HG03558 (cell line): Measurements from ENCODE around the gene LCOR.

Experiments
- ATAC-seq: cut with Tn5 transposase; IDR thresholded peaks from one replicate; pipeline ENCODE4 v1.9.1; 2021; ENCODE audit warnings: moderate number of reproducible peaks; ENCODE audit not compliant: unreplicated experiment; ENCODE audit errors: extremely low read depth

Gene LCOR

GRCh38 chr10:96978621-96979154 is 146.6 kb downstream of the LCOR start:
- peak; percentile 78 for ATAC-seq

GRCh38 chr10:96982149-96982930 is 150.2 kb downstream of the LCOR start:
- no peak for ATAC-seq

DNA sequence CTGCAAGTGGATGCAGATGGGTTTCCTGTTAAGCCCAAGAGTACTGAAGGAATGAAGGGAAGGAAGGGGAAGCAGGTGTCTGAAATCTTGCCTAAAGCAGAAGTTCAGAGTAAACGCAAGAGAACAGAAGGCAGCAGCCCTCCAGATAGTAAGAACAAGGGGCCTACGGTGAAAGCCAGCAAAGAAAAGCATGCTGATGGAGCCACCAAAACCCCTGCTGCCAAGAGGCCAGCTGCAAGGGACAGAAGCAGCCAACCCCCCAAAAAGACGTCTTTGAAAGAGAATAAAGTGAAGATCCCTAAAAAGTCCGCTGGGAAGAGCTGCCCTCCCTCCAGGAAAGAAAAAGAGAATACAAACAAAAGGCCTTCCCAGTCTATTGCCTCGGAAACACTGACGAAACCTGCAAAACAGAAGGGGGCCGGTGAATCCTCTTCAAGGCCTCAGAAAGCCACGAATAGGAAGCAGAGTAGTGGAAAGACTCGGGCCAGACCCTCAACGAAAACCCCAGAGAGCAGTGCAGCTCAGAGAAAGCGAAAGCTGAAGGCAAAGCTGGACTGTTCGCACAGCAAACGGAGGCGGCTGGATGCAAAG is 152.5 kb downstream of the LCOR start:
- ATAC-seq = no peak

GRCh38 chr10:96986200-96986856 is 154.2 kb downstream of the LCOR start:
- no peak for ATAC-seq

- ATAC-seq = no peak
Measured at GRCh38 chr10:96987141-96987841, 155.2 kb downstream of the LCOR start.

DNA sequence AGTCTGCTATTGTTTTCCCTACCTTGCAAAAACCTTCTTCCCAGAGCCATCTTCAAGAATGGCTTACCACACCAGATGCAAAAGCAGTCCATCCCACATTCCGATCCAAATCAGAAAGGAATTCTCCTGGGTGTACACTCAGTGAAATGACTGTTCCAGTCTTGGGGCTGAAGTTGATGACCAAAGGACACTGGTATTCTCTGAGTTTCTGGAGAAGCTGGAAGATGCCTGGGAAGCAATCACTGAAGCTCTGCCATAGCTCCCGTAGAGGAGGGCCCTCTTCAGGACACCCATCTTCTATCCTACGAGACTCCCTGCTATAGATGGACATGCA is 155.7 kb downstream of the LCOR start:
- ATAC-seq = no peak

GRCh38 chr10:96988426-96988825 is 156.3 kb downstream of the LCOR start:
- no peak for ATAC-seq

DNA sequence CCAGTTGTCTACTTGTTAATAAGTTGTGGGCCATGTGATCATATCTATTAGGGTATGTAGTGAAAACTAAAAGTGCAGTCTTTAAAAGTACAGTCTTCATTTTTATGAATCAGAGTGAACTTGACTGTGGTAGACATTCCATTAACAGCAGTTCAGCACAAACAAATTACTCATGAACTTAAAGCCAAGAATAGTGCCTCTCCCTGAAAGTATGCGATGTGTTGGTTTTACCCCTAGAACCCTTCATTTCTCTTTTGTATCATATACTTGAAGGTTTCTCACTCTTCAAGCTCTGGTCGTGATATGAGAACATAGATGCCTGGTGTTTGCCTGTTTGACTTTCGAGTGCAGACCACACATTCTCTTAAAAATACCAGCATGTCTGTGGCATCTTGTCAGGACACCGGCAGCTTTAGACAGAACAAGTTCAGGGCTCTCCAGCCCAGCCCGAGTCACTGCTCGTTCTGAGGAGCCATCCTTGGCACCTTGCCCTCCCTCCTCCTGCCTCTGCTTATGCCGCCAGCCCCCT is 159.3 kb downstream of the LCOR start:
- no peak for ATAC-seq

- ATAC-seq = peak; percentile 45
Measured at GRCh38 chr10:96992721-96993120, 160.6 kb downstream of the LCOR start.

DNA sequence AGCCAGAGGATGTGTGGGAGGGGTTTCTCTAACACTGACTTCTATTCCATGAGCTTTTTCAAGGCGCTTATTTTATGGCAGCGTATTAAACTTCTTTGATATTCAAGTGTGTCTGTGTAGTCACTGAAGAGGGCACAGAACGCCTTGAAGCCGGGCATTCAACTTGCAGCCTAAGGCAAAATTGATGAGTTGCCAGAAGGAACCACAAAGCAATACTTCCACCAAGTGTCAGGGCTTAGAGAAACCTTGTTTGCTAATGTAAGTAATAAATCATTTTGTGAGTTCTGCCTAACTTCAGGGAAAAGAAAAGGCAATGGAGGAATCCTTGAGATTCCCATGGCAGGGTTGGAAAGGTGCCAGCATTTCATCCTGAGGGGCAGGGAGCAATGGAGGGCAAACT is 163.8 kb downstream of the LCOR start:
- ATAC-seq = no peak

DNA sequence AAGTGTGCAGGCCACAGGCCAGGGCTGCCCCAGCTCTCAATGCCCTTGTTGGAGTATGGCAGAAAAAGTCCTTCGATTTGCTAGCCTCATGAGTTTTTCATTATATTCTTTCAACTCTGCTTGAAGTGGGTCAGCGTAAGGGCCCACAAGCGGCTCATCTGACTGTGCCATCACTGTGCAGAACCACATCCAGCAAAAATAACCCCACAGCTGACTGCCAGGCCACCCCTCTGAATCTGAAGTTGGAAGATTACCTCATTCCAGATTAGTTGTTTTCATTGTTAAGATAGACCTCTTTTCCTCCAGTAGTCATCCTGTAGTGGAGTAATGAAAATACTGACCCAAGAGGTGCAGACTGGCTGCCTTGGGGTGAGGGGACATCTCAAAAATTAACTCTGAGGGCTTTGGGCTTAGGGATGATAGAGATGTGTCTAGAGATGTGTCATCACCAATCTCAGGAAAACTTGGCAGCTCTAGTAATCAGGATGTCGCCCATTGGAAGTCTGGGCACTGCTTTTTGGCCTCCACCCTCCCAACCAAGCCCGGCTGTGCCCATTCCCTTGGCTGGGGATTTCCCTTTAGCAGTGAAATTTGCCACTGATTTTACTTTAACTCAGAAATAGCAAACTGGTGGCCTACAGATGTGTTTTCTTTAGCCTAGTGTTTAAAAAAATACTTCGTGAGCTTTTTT is 164.3 kb downstream of the LCOR start:
- no peak for ATAC-seq

- ATAC-seq = no peak
Measured at GRCh38 chr10:96998329-96998888, 166.3 kb downstream of the LCOR start.

- no peak for ATAC-seq
Measured at GRCh38 chr10:96999337-96999736, 167.2 kb downstream of the LCOR start.

- ATAC-seq = no peak
Measured at GRCh38 chr10:96999987-97000386, 167.9 kb downstream of the LCOR start.

GRCh38 chr10:97000487-97001182 is 168.5 kb downstream of the LCOR start:
- no peak for ATAC-seq

- ATAC-seq = no peak
Measured at GRCh38 chr10:97001183-97001991, 169.3 kb downstream of the LCOR start.

DNA sequence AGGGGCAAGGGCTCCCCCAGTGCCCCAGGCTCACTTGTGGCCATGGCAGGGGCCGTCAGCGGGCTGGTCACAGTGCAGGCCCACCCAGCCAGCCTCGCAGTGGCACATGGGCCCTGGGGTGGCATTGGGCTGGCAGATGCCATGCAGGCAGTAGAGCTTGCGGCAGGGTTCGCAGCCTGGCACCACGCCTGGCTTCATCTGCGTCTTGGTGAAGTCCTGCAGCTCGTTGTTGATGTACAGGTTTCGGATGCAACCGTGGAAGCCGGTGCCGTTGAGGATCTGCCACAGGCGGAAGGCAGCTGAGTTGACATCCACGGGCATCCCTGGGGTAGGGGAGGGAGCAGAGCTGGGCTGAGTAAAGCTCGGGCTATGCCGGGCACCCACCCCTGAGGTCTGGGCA is 170.6 kb downstream of the LCOR start:
- no peak for ATAC-seq

- no peak for ATAC-seq
Measured at GRCh38 chr10:97003151-97003803, 171.2 kb downstream of the LCOR start.
